Transverse colon (tissue), 4 donors: ENCODE measurements around the gene OTOR.

Source experiments
- CTCF ChIP-seq, 5 experiments: fragments of 200-600 bp in 3 of 5; fragments of 450-650 bp in 2 of 5; sonication (generic) in 3 of 5; IDR thresholded peaks; 1 replicate in 2 of 5; 2 replicates in 3 of 5; pipeline ENCODE4 v1.5.1; 2016 to 2017; ENCODE audit warnings: antibody characterized with exemption in 5 of 5, inconsistent platforms in 3 of 5, mild to moderate bottlenecking in 2 of 5, moderate library complexity in 1 of 5
- POLR2A ChIP-seq: fragments of 450-650 bp; IDR thresholded peaks from one replicate; pipeline ENCODE4 v1.6.1; 2016; ENCODE audit warnings: antibody characterized with exemption, mild to moderate bottlenecking, moderate library complexity
- POLR2AphosphoS5 ChIP-seq, 3 donors: sonication (generic); formaldehyde crosslinking; IDR thresholded peaks; one replicate each; pipeline ENCODE4 v1.6.1; 2016; ENCODE audit warnings: antibody characterized with exemption in 3 of 3

GRCh38 chr20:16775961-16776360 is 27.8 kb downstream of the OTOR start:
- TF ChIP-seq CTCF (IDR thresholded peaks at IDR 0.05) (no peak), POLR2AphosphoS5 (IDR thresholded peaks at IDR 0.05) (no peak), POLR2A (no peak)
